Measurements from ENCODE around the gene KCNG1.

DNA sequence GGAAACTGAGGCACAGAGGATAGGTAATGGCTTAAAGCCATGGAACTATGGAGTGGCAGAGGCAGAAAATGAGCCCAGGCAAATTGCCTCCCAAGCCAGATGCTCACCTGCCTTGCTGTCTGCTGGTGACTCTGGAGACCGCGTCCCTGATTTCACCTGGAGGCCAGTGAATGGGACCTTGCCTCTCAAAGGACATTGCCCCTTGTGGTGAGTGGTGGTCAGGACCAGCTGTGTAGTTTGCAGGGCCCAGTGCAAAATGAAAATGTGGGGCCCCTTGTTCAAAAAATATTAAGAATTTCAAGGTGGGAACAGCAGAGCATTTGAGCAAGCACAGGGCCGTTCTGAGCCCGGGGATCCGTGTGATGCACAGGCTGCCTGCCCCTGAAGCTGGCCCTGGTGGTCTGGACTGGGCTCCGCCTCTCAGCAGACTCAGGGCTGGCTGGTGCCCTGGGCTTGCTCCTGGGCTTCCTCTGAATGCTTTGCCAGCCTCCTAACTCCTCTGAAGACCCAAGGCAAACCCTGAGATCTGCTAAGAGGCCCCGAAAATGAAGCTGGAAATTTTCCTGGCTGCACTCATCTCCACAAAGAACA, 19.8 kb upstream of the KCNG1 start:
- no peak for TF ChIP-seq POLR2A (IDR thresholded peaks at IDR 0.05)
- TF ChIP-seq, protein P1, sequence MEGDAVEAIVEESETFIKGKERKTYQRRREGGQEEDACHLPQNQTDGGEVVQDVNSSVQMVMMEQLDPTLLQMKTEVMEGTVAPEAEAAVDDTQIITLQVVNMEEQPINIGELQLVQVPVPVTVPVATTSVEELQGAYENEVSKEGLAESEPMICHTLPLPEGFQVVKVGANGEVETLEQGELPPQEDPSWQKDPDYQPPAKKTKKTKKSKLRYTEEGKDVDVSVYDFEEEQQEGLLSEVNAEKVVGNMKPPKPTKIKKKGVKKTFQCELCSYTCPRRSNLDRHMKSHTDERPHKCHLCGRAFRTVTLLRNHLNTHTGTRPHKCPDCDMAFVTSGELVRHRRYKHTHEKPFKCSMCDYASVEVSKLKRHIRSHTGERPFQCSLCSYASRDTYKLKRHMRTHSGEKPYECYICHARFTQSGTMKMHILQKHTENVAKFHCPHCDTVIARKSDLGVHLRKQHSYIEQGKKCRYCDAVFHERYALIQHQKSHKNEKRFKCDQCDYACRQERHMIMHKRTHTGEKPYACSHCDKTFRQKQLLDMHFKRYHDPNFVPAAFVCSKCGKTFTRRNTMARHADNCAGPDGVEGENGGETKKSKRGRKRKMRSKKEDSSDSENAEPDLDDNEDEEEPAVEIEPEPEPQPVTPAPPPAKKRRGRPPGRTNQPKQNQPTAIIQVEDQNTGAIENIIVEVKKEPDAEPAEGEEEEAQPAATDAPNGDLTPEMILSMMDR (IDR thresholded peaks at IDR 0.05): no peak

Data from lower leg skin (tissue), 3 donors.